Right atrium auricular region (tissue), 2 donors: ENCODE measurements around the gene GPC3. TPM values are rescaled to one million over a fixed set of nuclear protein-coding genes. Genes with fewer than 3 reads are reported as not detected.

Experiments
- DNase-seq: peaks from one replicate; pipeline ENCODE4 v3.0.0-alpha.2; 2019; ENCODE audit warnings: low spot score
- H3K27ac ChIP-seq, 2 donors: fragments of 200-600 bp; sonication (generic); 1 replicate in 1 of 2; 2 replicates in 1 of 2; pipeline ENCODE4 v1.5.1; 2016 to 2019
- H3K27me3 ChIP-seq, 2 donors: fragments of 200-600 bp; sonication (generic); one replicate each; pipeline versions ENCODE4 v1.5.1 to v1.6.0; 2017 to 2019
- H3K36me3 ChIP-seq: fragments of 200-600 bp; sonication (generic); one replicate; pipeline ENCODE4 v1.5.1; 2016
- H3K4me1 ChIP-seq, 2 donors: fragments of 200-600 bp; sonication (generic); one replicate each; pipeline versions ENCODE4 v1.5.1 to v1.6.0; 2017 to 2019
- H3K4me3 ChIP-seq, 2 donors: fragments of 200-600 bp; sonication (generic); 1 replicate in 1 of 2; 2 replicates in 1 of 2; pipeline ENCODE4 v1.5.1; 2017 to 2019; ENCODE audit warnings: mild to moderate bottlenecking in 1 of 2, moderate library complexity in 1 of 2
- H3K9me3 ChIP-seq, 2 donors: fragments of 200-600 bp; sonication (generic); one replicate each; pipeline ENCODE4 v1.5.1; 2019
- CTCF ChIP-seq, 2 donors: fragments of 200-600 bp; sonication (generic); IDR thresholded peaks; one replicate each; pipeline ENCODE4 v1.5.1; 2019; ENCODE audit warnings: antibody characterized with exemption in 2 of 2
- total RNA-seq, 2 donors: library from RNA; depleted of rRNA; stranded (reverse); fragments of >200 nt; gene quantifications; one replicate each; pipeline ENCODE4 v1.1.0, GENCODE V29; 2016

The GPC3 gene
- total RNA-seq, 2 donors from 2014 or later: 3.5 to 18.6 TPM

- Histone ChIP-seq H3K27me3 (no peaks in the 10 kb centered on the region), H3K27ac (no peak overlapping the region), H3K36me3 (no peaks in the 10 kb centered on the region), H3K4me3 (no peak overlapping the region), H3K9me3 (no peaks in the 10 kb centered on the region), H3K4me1 (no peaks in the 10 kb centered on the region)
- TF ChIP-seq CTCF (IDR thresholded peaks at IDR 0.05): no peak
- DNase-seq: no peak
These were observed 148.8 kb downstream of the GPC3 start for GRCh38 chrX:133836561-133836960.

GRCh38 chrX:133834771-133835170 is 150.6 kb downstream of the GPC3 start:
- no peak overlapping the region for H3K27ac ChIP-seq
- H3K4me3 ChIP-seq: no peak overlapping the region
- no peaks in the 10 kb centered on the region for H3K27me3 ChIP-seq
- no peaks in the 10 kb centered on the region for H3K9me3 ChIP-seq
- H3K36me3 ChIP-seq: no peaks in the 10 kb centered on the region
- no peak for TF ChIP-seq CTCF (IDR thresholded peaks at IDR 0.05)
- H3K4me1 ChIP-seq: no peaks in the 10 kb centered on the region
- DNase-seq: no peak

- H3K9me3 ChIP-seq: no peaks in the 10 kb centered on the region
These were observed 165.8 kb downstream of the GPC3 start for GRCh38 chrX:133819546-133819945.

GRCh38 chrX:133818019-133818418 is 167.4 kb downstream of the GPC3 start:
- TF ChIP-seq CTCF (IDR thresholded peaks at IDR 0.05): no peak
- H3K9me3 ChIP-seq: no peaks in the 10 kb centered on the region
- DNase-seq: no peak
- no peaks in the 10 kb centered on the region for H3K4me1 ChIP-seq
- H3K27ac ChIP-seq: no peak overlapping the region
- no peak overlapping the region for H3K4me3 ChIP-seq
- H3K27me3 ChIP-seq: no peaks in the 10 kb centered on the region
- no peaks in the 10 kb centered on the region for H3K36me3 ChIP-seq

More at GRCh38 chrX:133819546-133819945, 165.8 kb downstream of the GPC3 start:
- Histone ChIP-seq H3K27ac (no peak overlapping the region), H3K4me1 (no peaks in the 10 kb centered on the region), H3K4me3 (no peak overlapping the region), H3K27me3 (no peaks in the 10 kb centered on the region), H3K36me3 (no peaks in the 10 kb centered on the region)
- DNase-seq: no peak
- TF ChIP-seq CTCF (IDR thresholded peaks at IDR 0.05): no peak

GRCh38 chrX:133815496-133815895 is 169.9 kb downstream of the GPC3 start:
- Histone ChIP-seq H3K36me3 (no peaks in the 10 kb centered on the region), H3K4me3 (no peak overlapping the region), H3K27ac (no peak overlapping the region), H3K4me1 (no peaks in the 10 kb centered on the region), H3K27me3 (no peaks in the 10 kb centered on the region), H3K9me3 (no peaks in the 10 kb centered on the region)
- DNase-seq: no peak
- TF ChIP-seq CTCF (IDR thresholded peaks at IDR 0.05): no peak

GRCh38 chrX:133813971-133814370 is 171.4 kb downstream of the GPC3 start:
- no peak for TF ChIP-seq CTCF (IDR thresholded peaks at IDR 0.05)
- H3K27ac ChIP-seq: no peak overlapping the region

More at GRCh38 chrX:133813971-133814370, 171.4 kb downstream of the GPC3 start:
- no peaks in the 10 kb centered on the region for H3K36me3 ChIP-seq
- no peaks in the 10 kb centered on the region for H3K4me1 ChIP-seq
- H3K4me3 ChIP-seq: no peak overlapping the region
- no peak for DNase-seq
- no peaks in the 10 kb centered on the region for H3K27me3 ChIP-seq
- no peaks in the 10 kb centered on the region for H3K9me3 ChIP-seq
